Fibroblast of lung (primary cell): ENCODE data around the gene SNX3. TPM values are rescaled to one million over a fixed set of nuclear protein-coding genes. Genes with fewer than 3 reads are reported as not detected.

Experiments used
- DNase-seq, 2 donors: peaks; one replicate each; pipeline versions ENCODE4 v3.0.0 to v3.0.0-alpha.2; 2010; ENCODE audit warnings: low read depth in 2 of 2
- H2AFZ ChIP-seq: 2 replicates; pipeline ENCODE4 v1.5.1; 2012; ENCODE audit warnings: low read length, control low read depth, inconsistent platforms
- H3K27ac ChIP-seq: 2 replicates; pipeline ENCODE4 v1.5.1; 2011; ENCODE audit warnings: low read length, control low read depth; ENCODE audit not compliant: insufficient read depth
- H3K27me3 ChIP-seq: 2 replicates; pipeline ENCODE4 v1.5.1; 2011; ENCODE audit warnings: mild to moderate bottlenecking, low read length; ENCODE audit not compliant: control insufficient read depth, insufficient read depth
- H3K36me3 ChIP-seq: 2 replicates; pipeline ENCODE4 v1.5.1; 2011; ENCODE audit warnings: low read length; ENCODE audit not compliant: control insufficient read depth, insufficient read depth
- H3K4me1 ChIP-seq: 2 replicates; pipeline ENCODE4 v1.5.1; 2011; ENCODE audit warnings: low read length; ENCODE audit not compliant: control insufficient read depth, insufficient read depth; ENCODE audit errors: extremely low read depth
- H3K4me2 ChIP-seq: 2 replicates; pipeline ENCODE4 v1.5.1; 2011; ENCODE audit warnings: low read length, control low read depth; ENCODE audit not compliant: insufficient read depth; ENCODE audit errors: extremely low read depth
- H3K4me3 ChIP-seq, 4 experiments: fragments of 200-600 bp in 1 of 4; sonication (generic) in 1 of 4; replicated peaks in 1 of 4; 2 replicates each; pipeline ENCODE4 v1.5.1; 2011 to 2016; ENCODE audit warnings: low read length in 4 of 4, low read depth in 3 of 4, mild to moderate bottlenecking in 3 of 4, control low read depth in 2 of 4, inconsistent platforms in 1 of 4, mixed read lengths in 1 of 4; ENCODE audit not compliant: insufficient read depth in 1 of 4; ENCODE audit errors: control extremely low read depth in 1 of 4
- H3K79me2 ChIP-seq: 2 replicates; pipeline ENCODE4 v1.5.1; 2012; ENCODE audit warnings: mild to moderate bottlenecking, low read length, inconsistent platforms; ENCODE audit not compliant: control insufficient read depth, insufficient read depth
- H3K9ac ChIP-seq: 2 replicates; pipeline ENCODE4 v1.5.1; 2011; ENCODE audit warnings: mild to moderate bottlenecking, low read length, control low read depth; ENCODE audit not compliant: insufficient read depth
- H3K9me3 ChIP-seq: 2 replicates; pipeline ENCODE4 v1.5.1; 2012; ENCODE audit warnings: low read depth, low read length; ENCODE audit not compliant: control insufficient read depth, insufficient read depth
- H4K20me1 ChIP-seq: 2 replicates; pipeline ENCODE4 v1.5.1; 2011; ENCODE audit warnings: low read length; ENCODE audit not compliant: control insufficient read depth, insufficient read depth; ENCODE audit errors: extremely low read depth
- EZH2 ChIP-seq: IDR thresholded peaks from 2 replicates; pipeline ENCODE4 v1.5.1; 2012; ENCODE audit warnings: low read length, control low read depth, mild to moderate bottlenecking; ENCODE audit errors: missing control alignments
- polyA plus RNA-seq, 2 donors: library from polyadenylated mRNA; depleted of rRNA in 1 of 2; stranded (reverse) in 1 of 2; unstranded in 1 of 2; fragments of >200 nt; gene quantifications; 2 replicates each; pipeline ENCODE4 v1.2.1, GENCODE V29; 2011 to 2012; ENCODE audit warnings: missing spikeins in 1 of 2
- total RNA-seq: library from RNA; depleted of rRNA; stranded (reverse); fragments of >200 nt; gene quantifications from 2 replicates; pipeline ENCODE4 v1.2.1, GENCODE V29; 2014
- TF ChIP-seq, protein P1 (sequence below), 2 donors: IDR thresholded peaks in 1 of 2; conservative IDR thresholded peaks in 1 of 2; 1 replicate in 1 of 2; 2 replicates in 1 of 2; pipeline ENCODE4 v1.5.1; 2011 to 2012; ENCODE audit warnings: low read length in 2 of 2, control low read depth in 1 of 2, inconsistent platforms in 1 of 2, low read depth in 1 of 2, mild to moderate bottlenecking in 1 of 2

The SNX3 gene
- total and polyA plus RNA-seq, 2 donors (not counting 1 experiment from before 2014, with no cell fraction given) = 209 to 428 TPM

DNA sequence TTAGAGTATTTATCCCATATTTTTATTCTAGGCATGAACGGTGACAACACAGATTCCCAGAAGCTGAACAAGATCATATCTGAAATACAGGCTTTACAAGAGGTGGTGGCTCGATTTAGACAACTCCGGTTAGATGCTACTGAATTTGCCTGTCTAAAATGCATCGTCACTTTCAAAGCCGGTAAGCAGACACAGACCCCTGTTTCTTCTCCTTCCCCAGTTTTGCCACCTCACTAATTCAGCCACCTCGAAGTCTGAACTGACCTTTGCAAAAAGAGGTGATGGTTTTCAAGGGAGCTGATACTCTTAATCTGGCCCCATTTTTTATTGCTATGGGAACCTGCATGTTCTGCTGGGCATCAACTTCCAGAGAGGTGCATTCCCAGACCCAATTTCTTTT, 80.1 kb downstream of the SNX3 start:
- Histone ChIP-seq H3K36me3 (no peaks in the 10 kb centered on the region), H3K9ac (no peak overlapping the region), H4K20me1 (no peaks in the 10 kb centered on the region), H3K27me3 (peaks cover 34% of the 10 kb centered on the region), H3K27ac (no peak overlapping the region), H3K9me3 (no peaks in the 10 kb centered on the region), H2AFZ (no peak overlapping the region), H3K79me2 (no peaks in the 10 kb centered on the region), H3K4me1 (no peaks in the 10 kb centered on the region), H3K4me3 (no peak overlapping the region), H3K4me2 (no peak overlapping the region)
- DNase-seq = no peak
- TF ChIP-seq, protein P1, sequence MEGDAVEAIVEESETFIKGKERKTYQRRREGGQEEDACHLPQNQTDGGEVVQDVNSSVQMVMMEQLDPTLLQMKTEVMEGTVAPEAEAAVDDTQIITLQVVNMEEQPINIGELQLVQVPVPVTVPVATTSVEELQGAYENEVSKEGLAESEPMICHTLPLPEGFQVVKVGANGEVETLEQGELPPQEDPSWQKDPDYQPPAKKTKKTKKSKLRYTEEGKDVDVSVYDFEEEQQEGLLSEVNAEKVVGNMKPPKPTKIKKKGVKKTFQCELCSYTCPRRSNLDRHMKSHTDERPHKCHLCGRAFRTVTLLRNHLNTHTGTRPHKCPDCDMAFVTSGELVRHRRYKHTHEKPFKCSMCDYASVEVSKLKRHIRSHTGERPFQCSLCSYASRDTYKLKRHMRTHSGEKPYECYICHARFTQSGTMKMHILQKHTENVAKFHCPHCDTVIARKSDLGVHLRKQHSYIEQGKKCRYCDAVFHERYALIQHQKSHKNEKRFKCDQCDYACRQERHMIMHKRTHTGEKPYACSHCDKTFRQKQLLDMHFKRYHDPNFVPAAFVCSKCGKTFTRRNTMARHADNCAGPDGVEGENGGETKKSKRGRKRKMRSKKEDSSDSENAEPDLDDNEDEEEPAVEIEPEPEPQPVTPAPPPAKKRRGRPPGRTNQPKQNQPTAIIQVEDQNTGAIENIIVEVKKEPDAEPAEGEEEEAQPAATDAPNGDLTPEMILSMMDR (conservative IDR thresholded peaks at IDR 0.05 in 1 of 2, IDR thresholded peaks at IDR 0.05 in 1 of 2; ENCODE audit: low read depth in 1 of 2, low read length in 2 of 2) = no peak
- no peak for TF ChIP-seq EZH2

DNA sequence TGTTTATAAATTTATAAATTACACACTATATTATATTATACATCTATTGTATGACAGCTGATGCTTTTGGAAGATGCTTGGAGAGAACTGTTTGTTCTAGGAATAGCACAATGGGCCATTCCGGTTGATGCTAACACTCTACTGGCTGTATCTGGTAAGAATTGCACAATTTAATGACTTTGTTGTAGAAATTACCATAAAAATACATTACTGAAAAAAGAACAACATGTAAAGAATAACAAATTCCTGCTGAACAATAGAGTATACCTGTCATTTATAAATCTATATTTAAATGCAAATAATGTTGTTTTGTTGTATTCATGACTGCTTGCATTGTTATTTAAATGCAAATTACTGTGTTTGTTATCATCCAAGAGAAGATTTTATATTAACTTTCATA, 80.6 kb downstream of the SNX3 start:
- Histone ChIP-seq H3K4me1 (no peaks in the 10 kb centered on the region), H3K36me3 (no peaks in the 10 kb centered on the region), H3K79me2 (no peaks in the 10 kb centered on the region), H3K9me3 (no peaks in the 10 kb centered on the region), H3K27ac (no peak overlapping the region), H3K4me2 (no peak overlapping the region), H2AFZ (no peak overlapping the region), H3K27me3 (peaks cover 39% of the 10 kb centered on the region), H3K4me3 (no peak overlapping the region), H4K20me1 (no peaks in the 10 kb centered on the region), H3K9ac (no peak overlapping the region)
- no peak for DNase-seq
- no peak for TF ChIP-seq EZH2
- TF ChIP-seq, protein P1 (conservative IDR thresholded peaks at IDR 0.05 in 1 of 2, IDR thresholded peaks at IDR 0.05 in 1 of 2; ENCODE audit: low read depth in 1 of 2, low read length in 2 of 2) = no peak

DNA sequence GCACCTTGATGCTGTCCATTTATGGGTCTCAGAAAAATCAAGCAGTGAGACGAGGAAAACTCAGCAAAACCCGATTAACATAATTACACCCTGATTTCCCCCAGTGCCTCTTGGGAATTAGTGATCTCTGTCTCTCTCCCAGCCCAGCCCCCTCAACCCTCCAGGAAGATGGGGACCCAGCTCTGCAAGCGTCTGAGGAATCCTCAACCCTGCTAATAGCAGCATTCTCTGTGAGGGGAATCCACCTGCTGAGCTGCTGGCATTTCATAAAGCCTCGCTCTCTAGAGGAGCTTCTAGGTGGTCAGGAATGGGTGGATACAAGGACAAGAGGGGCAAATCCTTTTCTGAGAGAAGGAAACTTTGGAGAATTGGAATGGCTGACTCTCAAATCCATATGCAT, 81.1 kb downstream of the SNX3 start:
- Histone ChIP-seq H3K27ac (no peak overlapping the region), H3K4me1 (no peaks in the 10 kb centered on the region), H3K27me3 (peaks cover 44% of the 10 kb centered on the region), H2AFZ (no peak overlapping the region), H3K9me3 (no peaks in the 10 kb centered on the region), H4K20me1 (no peaks in the 10 kb centered on the region), H3K36me3 (no peaks in the 10 kb centered on the region), H3K4me3 (no peak overlapping the region), H3K79me2 (no peaks in the 10 kb centered on the region), H3K4me2 (no peak overlapping the region), H3K9ac (no peak overlapping the region)
- TF ChIP-seq EZH2 = no peak
- TF ChIP-seq, protein P1 (conservative IDR thresholded peaks at IDR 0.05 in 1 of 2, IDR thresholded peaks at IDR 0.05 in 1 of 2; ENCODE audit: low read depth in 1 of 2, low read length in 2 of 2) = no peak
- no peak for DNase-seq
